Measurements from ENCODE around the gene DIDO1. TPM values are rescaled to one million over a fixed set of nuclear protein-coding genes. Genes with fewer than 3 reads are reported as not detected.

Gene DIDO1
- total RNA-seq, 4 donors from 2014 or later = 24.2 to 39.3 (median 28.7) TPM

- no peak for TF ChIP-seq POLR2A (IDR thresholded peaks at IDR 0.05)
- TF ChIP-seq CTCF (IDR thresholded peaks at IDR 0.05 in 4 of 5, conservative IDR thresholded peaks at IDR 0.05 in 1 of 5) = no peak
- H3K27me3 ChIP-seq = peaks cover 0 to 3% (median 0%) of the 10 kb centered on the region in 3 donors
- H3K4me3 ChIP-seq = no peak overlapping the region
- DNase-seq (no peak), ATAC-seq (no peak)
- intact Hi-C loops (cut with DNase I; ENCODE audit: low total_unique reads) (no loop called here), in situ Hi-C loops (cut with MboI; ENCODE audit: low sequenced_read_pairs in 4 of 4) (no loop called here)
- peaks cover 4 to 47% of the 10 kb centered on the region in 2 donors for H3K36me3 ChIP-seq
- H3K4me1 ChIP-seq = peaks cover 11 to 12% of the 10 kb centered on the region in 2 donors
- no peaks in the 10 kb centered on the region for H3K9me3 ChIP-seq
- H3K27ac ChIP-seq = no peak overlapping the region
These were observed 24.4 kb downstream of the DIDO1 start for GRCh38 chr20:62901891-62902290.

DNA sequence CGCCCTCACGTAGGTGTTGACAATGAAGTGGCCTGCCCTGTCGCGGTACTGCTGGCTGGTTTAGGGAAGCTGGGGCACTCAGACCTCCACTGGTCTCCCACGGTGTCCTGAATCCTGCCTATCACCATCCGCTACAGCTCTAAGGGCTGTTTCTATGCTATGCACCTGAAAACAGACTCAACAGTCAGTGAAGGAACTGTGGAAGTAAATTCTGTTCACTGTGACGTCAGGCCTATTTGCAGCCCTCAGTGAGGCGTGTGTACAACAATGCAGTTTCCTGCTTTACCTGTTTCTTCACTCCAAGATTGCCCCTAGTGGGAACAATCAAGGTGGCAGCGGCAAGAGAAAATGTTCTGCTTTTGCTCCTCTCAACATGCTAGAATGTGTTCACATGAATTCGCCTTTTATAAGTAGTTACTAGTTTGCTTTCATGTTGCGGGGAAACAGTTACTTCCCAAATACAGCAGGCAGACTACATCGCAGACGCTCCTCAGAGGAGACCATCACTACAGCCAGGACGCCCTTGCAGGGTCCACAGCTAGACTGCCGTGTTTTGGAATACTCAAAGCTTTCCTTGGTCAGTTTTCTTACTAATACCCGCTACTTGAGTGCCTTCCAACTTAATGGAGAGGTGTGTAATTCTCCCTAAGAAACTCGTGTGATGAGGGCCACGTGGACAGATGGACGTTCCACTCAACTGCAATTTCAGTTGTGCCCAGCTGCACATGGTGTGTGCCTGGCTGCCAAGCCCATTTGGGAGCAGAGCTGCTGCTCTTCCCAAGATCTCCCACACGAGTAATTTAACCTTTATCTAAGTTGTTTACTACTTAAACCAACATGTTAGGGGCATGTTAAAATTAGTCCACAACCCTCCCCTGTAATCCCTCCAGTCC lies 25.4 kb downstream of the DIDO1 start:
- in situ Hi-C loops (cut with MboI; ENCODE audit: low sequenced_read_pairs in 4 of 4) = no loop called here
- H3K4me1 ChIP-seq = peaks cover 5 to 12% of the 10 kb centered on the region in 2 donors
- ATAC-seq = peak in 1 of 2 donors; percentile 2
- intact Hi-C loops (cut with DNase I; ENCODE audit: low total_unique reads) = loop anchor here (1.0 kb wide), 2 partner anchors 71 to 108 kb away; no protein-coding TSS in a partner anchor
- no peak for TF ChIP-seq POLR2A (IDR thresholded peaks at IDR 0.05)
- TF ChIP-seq CTCF (IDR thresholded peaks at IDR 0.05 in 4 of 5, conservative IDR thresholded peaks at IDR 0.05 in 1 of 5) = no peak
- no peak overlapping the region for H3K27ac ChIP-seq
- no peak overlapping the region for H3K4me3 ChIP-seq
- H3K36me3 ChIP-seq = peaks cover 0 to 44% of the 10 kb centered on the region in 2 donors
- no peaks in the 10 kb centered on the region for H3K9me3 ChIP-seq
- peaks cover 0 to 3% (median 0%) of the 10 kb centered on the region in 3 donors for H3K27me3 ChIP-seq
- no peak for DNase-seq

DNA sequence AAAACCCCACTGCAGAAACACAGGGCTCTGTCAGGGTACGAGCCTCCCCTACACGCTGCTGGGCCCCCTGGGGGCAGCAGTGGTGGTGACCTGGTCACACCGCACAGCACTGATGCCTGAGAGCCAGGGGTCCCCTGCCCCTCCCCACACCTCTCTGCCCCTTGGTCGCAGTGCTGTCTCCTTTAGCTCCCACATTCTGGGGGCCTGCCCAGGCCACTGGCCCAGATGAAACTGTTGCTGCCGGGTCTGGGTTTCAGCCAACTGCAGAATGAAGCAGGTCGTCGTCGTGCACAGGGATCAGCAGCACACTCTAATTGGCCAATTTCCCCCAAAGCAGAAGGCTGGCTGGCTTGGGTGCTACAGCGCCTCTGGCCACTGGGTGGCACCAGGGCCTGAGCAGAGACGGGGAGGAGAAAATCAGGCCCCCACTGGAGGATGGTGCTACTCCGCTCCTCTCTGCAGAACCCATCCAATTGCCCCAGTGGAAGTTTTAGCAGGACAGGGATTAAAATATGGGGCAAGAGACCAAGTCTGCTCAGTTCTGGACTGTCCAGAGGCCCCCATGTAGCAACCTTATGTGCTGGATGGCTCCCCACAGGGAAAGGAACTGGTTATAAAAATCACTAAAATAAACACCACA lies 26.1 kb downstream of the DIDO1 start:
- TF ChIP-seq CTCF (IDR thresholded peaks at IDR 0.05 in 4 of 5, conservative IDR thresholded peaks at IDR 0.05 in 1 of 5) = peak; percentile 78 to 93 (median 88)
- no peak for TF ChIP-seq POLR2A (IDR thresholded peaks at IDR 0.05)
- intact Hi-C loops (cut with DNase I; ENCODE audit: low total_unique reads) (loop anchor here (1.0 kb wide), 2 partner anchors 72 to 109 kb away; no protein-coding TSS in a partner anchor), in situ Hi-C loops (cut with MboI; ENCODE audit: low sequenced_read_pairs in 4 of 4) (no loop called here)
- H3K4me1 ChIP-seq = peaks cover 5 to 12% of the 10 kb centered on the region in 2 donors
- no peaks in the 10 kb centered on the region for H3K9me3 ChIP-seq
- ATAC-seq (peak; percentile 69 to 84), DNase-seq (peak in 1 of 2 donors; percentile 61)
- peaks cover 0 to 3% (median 0%) of the 10 kb centered on the region in 3 donors for H3K27me3 ChIP-seq
- H3K36me3 ChIP-seq = peaks cover 0 to 44% of the 10 kb centered on the region in 2 donors
- no peak overlapping the region for H3K4me3 ChIP-seq
- no peak overlapping the region for H3K27ac ChIP-seq

GRCh38 chr20:62899633-62900051 lies 26.7 kb downstream of the DIDO1 start:
- intact Hi-C loops (cut with DNase I; ENCODE audit: low total_unique reads) (loop anchor here (1.0 kb wide), 2 partner anchors 73 to 110 kb away; no protein-coding TSS in a partner anchor), in situ Hi-C loops (cut with MboI; ENCODE audit: low sequenced_read_pairs in 4 of 4) (loop anchor here in 3 of 4 donors (5.0 to 25.0 kb wide), 3 partner anchors 113 to 115 kb away; partner anchors contain the start of gene BHLHE23 (in 1 of the 3))
- H3K9me3 ChIP-seq = no peaks in the 10 kb centered on the region
- peaks cover 5 to 12% of the 10 kb centered on the region in 2 donors for H3K4me1 ChIP-seq
- peaks cover 0 to 3% (median 0%) of the 10 kb centered on the region in 3 donors for H3K27me3 ChIP-seq
- H3K4me3 ChIP-seq = no peak overlapping the region
- ATAC-seq (peak in 1 of 2 donors; percentile 12), DNase-seq (no peak)
- no peak for TF ChIP-seq CTCF (IDR thresholded peaks at IDR 0.05 in 4 of 5, conservative IDR thresholded peaks at IDR 0.05 in 1 of 5)
- H3K36me3 ChIP-seq = peaks cover 0 to 44% of the 10 kb centered on the region in 2 donors
- H3K27ac ChIP-seq = no peak overlapping the region

Data from gastrocnemius medialis (tissue), 4 donors.